Neural cell (in vitro differentiated cells): ENCODE results near the gene BRD3OS.

Source experiments
- EP300 ChIP-seq: fragments of 450-650 bp; conservative IDR thresholded peaks from 2 replicates; pipeline ENCODE4 v1.6.1; 2014; ENCODE audit warnings: antibody characterized with exemption, mild to moderate bottlenecking, moderate library complexity; ENCODE audit not compliant: poor library complexity, severe bottlenecking
- TF ChIP-seq, protein P1 (sequence below): IDR thresholded peaks from 2 replicates; pipeline ENCODE4 v1.6.1; 2012; ENCODE audit warnings: borderline replicate concordance

DNA sequence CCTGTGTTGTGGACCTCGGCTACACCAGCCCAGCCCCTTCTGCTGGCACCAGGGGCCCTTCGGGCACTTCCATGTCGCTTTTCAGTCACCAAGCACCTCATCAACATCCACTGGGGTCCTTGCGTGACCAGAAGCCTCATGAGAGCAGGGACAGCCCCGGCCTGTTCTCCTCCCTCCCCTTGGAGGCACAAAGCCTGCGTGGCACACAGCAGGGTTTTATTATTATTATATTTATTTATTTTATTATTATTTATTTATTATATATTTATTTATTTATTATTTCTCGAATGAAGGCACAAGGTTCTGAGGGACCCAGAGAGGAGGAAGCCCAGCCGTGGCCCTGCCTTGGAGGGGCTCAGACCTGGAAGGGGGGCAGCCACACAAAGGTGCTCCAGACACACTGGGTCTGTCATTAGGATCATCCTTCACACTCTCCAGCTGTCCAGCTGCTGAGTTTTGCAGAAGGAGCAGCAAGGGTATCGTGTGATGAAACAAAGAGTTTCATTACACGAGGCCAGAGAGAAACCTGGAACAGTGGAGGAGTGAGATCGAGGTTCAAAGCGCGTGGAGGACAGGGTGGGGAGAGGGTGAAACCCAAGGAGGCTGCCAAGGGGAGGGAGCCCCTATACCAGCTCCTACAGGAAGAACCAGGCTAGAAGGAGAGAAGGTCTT, 38.4 kb upstream of the BRD3OS start:
- no peak for TF ChIP-seq EP300
- TF ChIP-seq, protein P1, sequence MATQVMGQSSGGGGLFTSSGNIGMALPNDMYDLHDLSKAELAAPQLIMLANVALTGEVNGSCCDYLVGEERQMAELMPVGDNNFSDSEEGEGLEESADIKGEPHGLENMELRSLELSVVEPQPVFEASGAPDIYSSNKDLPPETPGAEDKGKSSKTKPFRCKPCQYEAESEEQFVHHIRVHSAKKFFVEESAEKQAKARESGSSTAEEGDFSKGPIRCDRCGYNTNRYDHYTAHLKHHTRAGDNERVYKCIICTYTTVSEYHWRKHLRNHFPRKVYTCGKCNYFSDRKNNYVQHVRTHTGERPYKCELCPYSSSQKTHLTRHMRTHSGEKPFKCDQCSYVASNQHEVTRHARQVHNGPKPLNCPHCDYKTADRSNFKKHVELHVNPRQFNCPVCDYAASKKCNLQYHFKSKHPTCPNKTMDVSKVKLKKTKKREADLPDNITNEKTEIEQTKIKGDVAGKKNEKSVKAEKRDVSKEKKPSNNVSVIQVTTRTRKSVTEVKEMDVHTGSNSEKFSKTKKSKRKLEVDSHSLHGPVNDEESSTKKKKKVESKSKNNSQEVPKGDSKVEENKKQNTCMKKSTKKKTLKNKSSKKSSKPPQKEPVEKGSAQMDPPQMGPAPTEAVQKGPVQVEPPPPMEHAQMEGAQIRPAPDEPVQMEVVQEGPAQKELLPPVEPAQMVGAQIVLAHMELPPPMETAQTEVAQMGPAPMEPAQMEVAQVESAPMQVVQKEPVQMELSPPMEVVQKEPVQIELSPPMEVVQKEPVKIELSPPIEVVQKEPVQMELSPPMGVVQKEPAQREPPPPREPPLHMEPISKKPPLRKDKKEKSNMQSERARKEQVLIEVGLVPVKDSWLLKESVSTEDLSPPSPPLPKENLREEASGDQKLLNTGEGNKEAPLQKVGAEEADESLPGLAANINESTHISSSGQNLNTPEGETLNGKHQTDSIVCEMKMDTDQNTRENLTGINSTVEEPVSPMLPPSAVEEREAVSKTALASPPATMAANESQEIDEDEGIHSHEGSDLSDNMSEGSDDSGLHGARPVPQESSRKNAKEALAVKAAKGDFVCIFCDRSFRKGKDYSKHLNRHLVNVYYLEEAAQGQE = no peak
